HG02642 (cell line): Measurements from ENCODE around the gene FIBP.

ENCODE experiments used
- ATAC-seq: cut with Tn5 transposase; IDR thresholded peaks from one replicate; pipeline ENCODE4 v1.9.1; 2021; ENCODE audit warnings: mild to moderate bottlenecking; ENCODE audit not compliant: unreplicated experiment, poor library complexity

The FIBP gene

GRCh38 chr11:65888163-65888814 lies at the start of gene FIBP:
FIBP (minus strand) TSS chr11:65888471; CDS start chr11:65888418, 53 bp downstream.
- peak; percentile 55 for ATAC-seq

GRCh38 chr11:65937766-65938165 lies 49.5 kb upstream of the FIBP start:
- no peak for ATAC-seq

- no peak for ATAC-seq
Measured at GRCh38 chr11:65934014-65934413, 45.7 kb upstream of the FIBP start.

GRCh38 chr11:65932558-65932919 lies 44.3 kb upstream of the FIBP start:
- no peak for ATAC-seq

GRCh38 chr11:65931773-65932557 lies 43.7 kb upstream of the FIBP start:
- ATAC-seq: no peak

- ATAC-seq: no peak
Measured at GRCh38 chr11:65928667-65929066, 40.4 kb upstream of the FIBP start.

GRCh38 chr11:65927904-65928397 lies 39.7 kb upstream of the FIBP start:
- ATAC-seq: peak; percentile 64

GRCh38 chr11:65925397-65925796 lies 37.1 kb upstream of the FIBP start:
- no peak for ATAC-seq

- no peak for ATAC-seq
Measured at GRCh38 chr11:65922565-65922964, 34.3 kb upstream of the FIBP start.

GRCh38 chr11:65921876-65922275 lies 33.6 kb upstream of the FIBP start:
- ATAC-seq: no peak

- no peak for ATAC-seq
Measured at GRCh38 chr11:65921033-65921555, 32.8 kb upstream of the FIBP start.

- no peak for ATAC-seq
Measured at GRCh38 chr11:65920372-65920802, 32.1 kb upstream of the FIBP start.

- ATAC-seq: peak; percentile 50
Measured at GRCh38 chr11:65919573-65920371, 31.5 kb upstream of the FIBP start.

GRCh38 chr11:65919141-65919572 lies 30.9 kb upstream of the FIBP start, which contains the start of gene DRAP1:
DRAP1 (plus strand) TSS chr11:65919426; CDS start chr11:65919502, 76 bp downstream.
- ATAC-seq: peak; percentile 84

- peak; percentile 58 for ATAC-seq
Measured at GRCh38 chr11:65918211-65919140, 30.2 kb upstream of the FIBP start, which contains the start of gene C11orf68. C11orf68 (minus strand) TSS chr11:65919062; CDS start chr11:65919031, 31 bp downstream.

- ATAC-seq: no peak
Measured at GRCh38 chr11:65917434-65918210, 29.4 kb upstream of the FIBP start.

GRCh38 chr11:65917077-65917433 lies 28.8 kb upstream of the FIBP start:
- no peak for ATAC-seq

- ATAC-seq: no peak
Measured at GRCh38 chr11:65916391-65916790, 28.1 kb upstream of the FIBP start.
